ENCODE results near the gene KCNJ3. TPM values are rescaled to one million over a fixed set of nuclear protein-coding genes. Genes with fewer than 3 reads are reported as not detected.
A peak's percentile ranks its signal among the peaks of the same experiment; 100 is the strongest.

The KCNJ3 gene
- polyA plus RNA-seq, 2 of the 4 experiments (the other 2 are of a cell fraction), result not detected

DNA sequence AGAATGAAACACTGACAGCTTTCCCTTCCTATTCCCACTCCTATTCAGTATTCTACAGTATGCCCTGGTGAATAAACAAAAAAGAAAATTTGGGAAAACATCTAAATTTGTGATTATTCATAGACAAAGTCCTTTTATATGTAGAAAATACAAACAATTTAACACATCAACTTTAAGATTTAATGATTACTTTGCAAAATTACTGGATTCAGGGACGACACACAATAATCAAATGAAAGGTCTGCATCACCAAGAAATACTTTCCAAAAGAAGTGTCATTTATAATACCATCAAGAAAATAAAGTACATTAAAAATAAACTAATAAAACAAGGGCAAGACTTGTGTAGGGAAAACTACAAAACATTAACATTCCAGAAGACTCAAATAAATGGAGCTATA, 199.8 kb downstream of the KCNJ3 start:
- CTCF ChIA-PET, result no interaction called here

DNA sequence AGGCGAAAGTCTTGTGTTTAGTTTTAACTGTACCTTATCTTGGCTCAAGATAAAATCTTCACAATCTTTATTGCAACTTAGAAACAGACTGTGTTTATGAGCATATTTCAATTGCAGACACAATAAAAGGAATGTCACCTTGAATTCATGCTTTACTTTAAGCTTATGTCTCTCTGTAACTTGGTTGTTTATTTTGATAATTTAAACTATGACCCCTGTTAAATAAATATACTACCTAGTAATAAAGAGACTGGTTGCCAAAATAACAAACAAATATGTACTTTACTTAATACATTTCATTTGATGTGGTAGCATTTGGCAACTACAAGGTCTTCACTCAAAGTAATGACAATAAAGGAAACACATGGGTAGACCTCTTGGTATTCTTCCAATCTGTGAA, 202.6 kb downstream of the KCNJ3 start:
- ChIA-PET POLR2A (no interaction called here), CTCF (no interaction called here)
- TF ChIP-seq, protein P1, sequence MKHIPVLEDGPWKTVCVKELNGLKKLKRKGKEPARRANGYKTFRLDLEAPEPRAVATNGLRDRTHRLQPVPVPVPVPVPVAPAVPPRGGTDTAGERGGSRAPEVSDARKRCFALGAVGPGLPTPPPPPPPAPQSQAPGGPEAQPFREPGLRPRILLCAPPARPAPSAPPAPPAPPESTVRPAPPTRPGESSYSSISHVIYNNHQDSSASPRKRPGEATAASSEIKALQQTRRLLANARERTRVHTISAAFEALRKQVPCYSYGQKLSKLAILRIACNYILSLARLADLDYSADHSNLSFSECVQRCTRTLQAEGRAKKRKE (CRISPR knock-in tag; IDR thresholded peaks at IDR 0.05; ENCODE audit: low read depth), result no peak
- no peak for TF ChIP-seq RARB (CRISPR knock-in tag; IDR thresholded peaks at IDR 0.05)
- TF ChIP-seq MYC (IDR thresholded peaks at IDR 0.05; ENCODE audit: borderline replicate concordance, low read length), result no peak
- TF ChIP-seq, protein P2, sequence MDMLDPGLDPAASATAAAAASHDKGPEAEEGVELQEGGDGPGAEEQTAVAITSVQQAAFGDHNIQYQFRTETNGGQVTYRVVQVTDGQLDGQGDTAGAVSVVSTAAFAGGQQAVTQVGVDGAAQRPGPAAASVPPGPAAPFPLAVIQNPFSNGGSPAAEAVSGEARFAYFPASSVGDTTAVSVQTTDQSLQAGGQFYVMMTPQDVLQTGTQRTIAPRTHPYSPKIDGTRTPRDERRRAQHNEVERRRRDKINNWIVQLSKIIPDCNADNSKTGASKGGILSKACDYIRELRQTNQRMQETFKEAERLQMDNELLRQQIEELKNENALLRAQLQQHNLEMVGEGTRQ (IDR thresholded peaks at IDR 0.05), result no peak
- TF ChIP-seq, protein P3, sequence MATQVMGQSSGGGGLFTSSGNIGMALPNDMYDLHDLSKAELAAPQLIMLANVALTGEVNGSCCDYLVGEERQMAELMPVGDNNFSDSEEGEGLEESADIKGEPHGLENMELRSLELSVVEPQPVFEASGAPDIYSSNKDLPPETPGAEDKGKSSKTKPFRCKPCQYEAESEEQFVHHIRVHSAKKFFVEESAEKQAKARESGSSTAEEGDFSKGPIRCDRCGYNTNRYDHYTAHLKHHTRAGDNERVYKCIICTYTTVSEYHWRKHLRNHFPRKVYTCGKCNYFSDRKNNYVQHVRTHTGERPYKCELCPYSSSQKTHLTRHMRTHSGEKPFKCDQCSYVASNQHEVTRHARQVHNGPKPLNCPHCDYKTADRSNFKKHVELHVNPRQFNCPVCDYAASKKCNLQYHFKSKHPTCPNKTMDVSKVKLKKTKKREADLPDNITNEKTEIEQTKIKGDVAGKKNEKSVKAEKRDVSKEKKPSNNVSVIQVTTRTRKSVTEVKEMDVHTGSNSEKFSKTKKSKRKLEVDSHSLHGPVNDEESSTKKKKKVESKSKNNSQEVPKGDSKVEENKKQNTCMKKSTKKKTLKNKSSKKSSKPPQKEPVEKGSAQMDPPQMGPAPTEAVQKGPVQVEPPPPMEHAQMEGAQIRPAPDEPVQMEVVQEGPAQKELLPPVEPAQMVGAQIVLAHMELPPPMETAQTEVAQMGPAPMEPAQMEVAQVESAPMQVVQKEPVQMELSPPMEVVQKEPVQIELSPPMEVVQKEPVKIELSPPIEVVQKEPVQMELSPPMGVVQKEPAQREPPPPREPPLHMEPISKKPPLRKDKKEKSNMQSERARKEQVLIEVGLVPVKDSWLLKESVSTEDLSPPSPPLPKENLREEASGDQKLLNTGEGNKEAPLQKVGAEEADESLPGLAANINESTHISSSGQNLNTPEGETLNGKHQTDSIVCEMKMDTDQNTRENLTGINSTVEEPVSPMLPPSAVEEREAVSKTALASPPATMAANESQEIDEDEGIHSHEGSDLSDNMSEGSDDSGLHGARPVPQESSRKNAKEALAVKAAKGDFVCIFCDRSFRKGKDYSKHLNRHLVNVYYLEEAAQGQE (IDR thresholded peaks at IDR 0.05), result no peak
- TF ChIP-seq NPAS2 (CRISPR knock-in tag; IDR thresholded peaks at IDR 0.05; ENCODE audit: borderline replicate concordance), result no peak
- no peak for TF ChIP-seq FOXS1 (CRISPR knock-in tag; IDR thresholded peaks at IDR 0.05)
- TF ChIP-seq JUN (IDR thresholded peaks at IDR 0.05), result no peak
- TF ChIP-seq ZFP36 (IDR thresholded peaks at IDR 0.05; ENCODE audit: borderline replicate concordance, partially characterized antibody), result no peak
- no peak for TF ChIP-seq ESRRA (IDR thresholded peaks at IDR 0.05; ENCODE audit: borderline replicate concordance, low read length)
- TF ChIP-seq CHD4 (IDR thresholded peaks at IDR 0.05; ENCODE audit: borderline replicate concordance), result no peak
- no peak for TF ChIP-seq FOSB (CRISPR knock-in tag; IDR thresholded peaks at IDR 0.05)
- TF ChIP-seq EHMT2 (IDR thresholded peaks at IDR 0.05; ENCODE audit: low read depth), result no peak
- TF ChIP-seq PHF8 (IDR thresholded peaks at IDR 0.05; ENCODE audit: borderline replicate concordance, low read depth), result no peak
- TF ChIP-seq MAFK (IDR thresholded peaks at IDR 0.05; ENCODE audit: partially characterized antibody), result no peak
- TF ChIP-seq FOSL2 (IDR thresholded peaks at IDR 0.05), result no peak
- no peak for TF ChIP-seq FOSL2 (CRISPR knock-in tag; IDR thresholded peaks at IDR 0.05)
- TF ChIP-seq EP300 (IDR thresholded peaks at IDR 0.05), result no peak
- TF ChIP-seq, protein P4, sequence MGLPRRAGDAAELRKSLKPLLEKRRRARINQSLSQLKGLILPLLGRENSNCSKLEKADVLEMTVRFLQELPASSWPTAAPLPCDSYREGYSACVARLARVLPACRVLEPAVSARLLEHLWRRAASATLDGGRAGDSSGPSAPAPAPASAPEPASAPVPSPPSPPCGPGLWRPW (IDR thresholded peaks at IDR 0.05), result no peak
- no peak for TF ChIP-seq KDM1A (IDR thresholded peaks at IDR 0.05; ENCODE audit: low read depth)
- TF ChIP-seq HOXB5 (CRISPR knock-in tag; IDR thresholded peaks at IDR 0.05), result no peak
- Histone ChIP-seq H3K4me1 (no peaks in the 10 kb centered on the region), H3K4me2 (no peak overlapping the region), H3K9me3 (no peaks in the 10 kb centered on the region), H3K4me3 (no peak overlapping the region), H3K27ac (no peak overlapping the region)
- DNase-seq (ENCODE audit: low read depth in 1 of 2, low spot score in 1 of 2) (no peak), ATAC-seq (no peak), FAIRE-seq (no peak)
- WGBS (ENCODE audit: missing lambda C conversion rate), result 20% methylated on average over 1 of the region's 1 CpG

More for the DNA sequence above, 199.8 kb downstream of the KCNJ3 start:
- WGBS (ENCODE audit: missing lambda C conversion rate), result 29% methylated on average over 1 of the region's 1 CpG
- no peak for FAIRE-seq
- no peak for DNase-seq (ENCODE audit: low read depth in 1 of 2, low spot score in 1 of 2)
- ATAC-seq, result no peak
- Histone ChIP-seq H3K27ac (no peak overlapping the region), H3K9me3 (no peaks in the 10 kb centered on the region), H3K4me3 (no peak overlapping the region), H3K4me1 (no peaks in the 10 kb centered on the region), H3K4me2 (no peak overlapping the region)
- peak; percentile 57 for TF ChIP-seq MAFK (IDR thresholded peaks at IDR 0.05; ENCODE audit: partially characterized antibody)
- TF ChIP-seq, protein P5, sequence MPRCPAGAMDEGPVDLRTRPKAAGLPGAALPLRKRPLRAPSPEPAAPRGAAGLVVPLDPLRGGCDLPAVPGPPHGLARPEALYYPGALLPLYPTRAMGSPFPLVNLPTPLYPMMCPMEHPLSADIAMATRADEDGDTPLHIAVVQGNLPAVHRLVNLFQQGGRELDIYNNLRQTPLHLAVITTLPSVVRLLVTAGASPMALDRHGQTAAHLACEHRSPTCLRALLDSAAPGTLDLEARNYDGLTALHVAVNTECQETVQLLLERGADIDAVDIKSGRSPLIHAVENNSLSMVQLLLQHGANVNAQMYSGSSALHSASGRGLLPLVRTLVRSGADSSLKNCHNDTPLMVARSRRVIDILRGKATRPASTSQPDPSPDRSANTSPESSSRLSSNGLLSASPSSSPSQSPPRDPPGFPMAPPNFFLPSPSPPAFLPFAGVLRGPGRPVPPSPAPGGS (IDR thresholded peaks at IDR 0.05), result no peak
- TF ChIP-seq HOXB5 (CRISPR knock-in tag; IDR thresholded peaks at IDR 0.05), result no peak
- POLR2A ChIA-PET, result no interaction called here
